K562 treated with DMSO at 1 percent for 24 hours (cell line): ENCODE measurements around the gene RNASE12. TPM values are rescaled to one million over a fixed set of nuclear protein-coding genes. Genes with fewer than 3 reads are reported as not detected.

ENCODE experiments used
- total RNA-seq: library from RNA; unstranded; fragments of 300-600 nt; gene quantifications from 2 replicates; pipeline ENCODE4 v1.2.3, GENCODE V29; 2022; ENCODE audit warnings: low read depth; ENCODE audit not compliant: insufficient read depth

Gene RNASE12, protein sequence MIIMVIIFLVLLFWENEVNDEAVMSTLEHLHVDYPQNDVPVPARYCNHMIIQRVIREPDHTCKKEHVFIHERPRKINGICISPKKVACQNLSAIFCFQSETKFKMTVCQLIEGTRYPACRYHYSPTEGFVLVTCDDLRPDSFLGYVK
- not detected in 2 replicates for total RNA-seq

DNA sequence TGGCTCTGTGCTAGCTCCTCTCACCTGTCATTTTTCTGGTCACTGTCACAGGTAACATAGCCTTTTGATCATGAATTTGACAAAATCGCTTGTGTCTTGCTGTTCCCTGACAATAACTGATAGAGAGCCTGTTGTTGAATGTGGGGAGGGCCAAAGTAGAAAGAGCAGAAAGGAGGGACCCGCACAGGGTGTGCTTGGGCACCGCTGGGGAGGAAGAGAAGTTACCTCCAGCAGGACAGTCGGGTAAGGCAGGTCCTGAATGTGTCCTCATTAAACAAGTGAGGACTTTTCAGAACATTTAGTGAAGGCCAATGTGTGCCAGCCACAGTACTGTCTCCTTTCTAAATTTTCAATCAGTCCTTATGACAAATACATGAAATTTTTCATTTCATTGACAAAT lies at the start of gene RNASE12:
RNASE12 (minus strand) TSS at position 142 of the 400 bp plus-strand sequence. CDS start 653 bp downstream, outside the sequence.

DNA sequence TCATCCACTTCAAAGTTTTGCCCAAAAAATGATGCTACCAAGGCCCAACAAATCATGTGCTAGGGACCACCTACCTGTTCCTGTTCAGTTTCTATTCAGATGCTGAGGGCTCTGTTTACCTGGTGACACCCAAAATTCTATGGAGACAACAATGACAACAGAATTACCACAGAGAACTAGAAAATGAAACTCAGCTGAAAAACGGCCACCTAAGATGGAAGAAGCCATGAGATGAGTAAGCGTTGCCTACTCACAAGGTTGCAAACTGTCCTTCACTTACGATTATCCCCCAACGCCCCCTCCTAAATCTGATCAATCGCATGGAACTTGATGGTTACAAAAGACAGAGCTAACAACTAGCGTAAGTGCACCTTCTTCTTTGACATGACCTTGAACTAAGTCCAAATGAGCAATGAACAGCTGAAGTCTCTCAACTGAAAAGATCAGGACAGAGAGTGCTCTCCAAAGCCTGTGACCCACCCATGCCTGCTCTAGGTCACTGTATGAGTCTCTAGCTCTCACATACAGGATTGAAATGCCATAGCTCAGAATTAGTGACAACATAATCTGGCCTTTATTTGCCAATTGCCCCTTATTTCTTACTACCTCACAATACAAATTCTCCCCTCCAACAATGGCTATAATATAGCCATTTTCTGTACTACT lies 3.6 kb downstream of the RNASE12 start, which contains the start of gene RNASE11:
RNASE11 (minus strand) TSS at position 513 of the 666 bp plus-strand sequence.

DNA sequence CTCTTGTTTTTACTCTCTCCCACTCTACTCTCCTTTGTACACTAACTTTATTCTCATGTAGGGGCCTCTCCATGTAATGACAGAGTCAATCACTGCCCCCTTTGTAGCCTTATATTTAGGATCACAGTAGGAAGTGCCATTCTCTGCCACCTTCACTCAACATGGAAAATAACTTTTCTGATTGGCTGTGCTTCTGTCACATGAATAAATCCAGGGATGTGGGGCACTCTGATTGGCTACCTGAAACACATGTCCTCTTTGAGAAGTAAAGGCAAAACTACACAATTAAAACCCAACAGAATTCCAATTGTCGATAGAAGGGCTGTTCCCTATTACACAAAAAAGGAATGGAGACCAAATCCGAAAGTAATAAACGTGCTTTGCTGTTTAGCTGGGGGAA lies 30.2 kb downstream of the RNASE12 start, which contains the start of gene RNASE9:
RNASE9 (minus strand) TSS at position 87 of the 400 bp plus-strand sequence.

Other genes with a start within 250 kb of the RNASE12 start
- 22.0 and 25.2 TPM in 2 replicates for gene PARP2, start 247.7 kb downstream of the RNASE12 start, total RNA-seq
- gene TEP1, start 177.9 kb downstream of the RNASE12 start, total RNA-seq: 14.2 and 17.7 TPM in 2 replicates
- gene KLHL33, start 155.2 kb downstream of the RNASE12 start, total RNA-seq: 0.07 TPM in 1 of 2 replicates, not detected in the other
- gene OSGEP, start 136.6 kb downstream of the RNASE12 start, total RNA-seq: 47.4 and 50.6 TPM in 2 replicates
- 110 and 122 TPM in 2 replicates for gene APEX1, start 136.2 kb downstream of the RNASE12 start, total RNA-seq
- gene PIP4P1, start 129.9 kb downstream of the RNASE12 start, total RNA-seq: 29.3 and 34.6 TPM in 2 replicates
- 67.6 and 79.5 TPM in 2 replicates for gene PNP, start 122.0 kb downstream of the RNASE12 start, total RNA-seq
- not detected in 2 replicates for gene RNASE10, start 85.8 kb downstream of the RNASE12 start, total RNA-seq
- gene RNASE9, start 30.3 kb downstream of the RNASE12 start, total RNA-seq: not detected in 2 replicates
- gene RNASE11, start 3.4 kb downstream of the RNASE12 start, total RNA-seq: not detected in 2 replicates
- not detected in 2 replicates for gene OR6S1, start 50.3 kb upstream of the RNASE12 start, total RNA-seq
- gene RNASE4, start 93.2 kb upstream of the RNASE12 start, total RNA-seq: 1.3 and 1.7 TPM in 2 replicates
- 1.5 and 2.2 TPM in 2 replicates for gene ANG, start 97.4 kb upstream of the RNASE12 start, total RNA-seq
- not detected in 2 replicates for gene EDDM3A, start 154.5 kb upstream of the RNASE12 start, total RNA-seq
- not detected in 2 replicates for gene EDDM3B, start 177.0 kb upstream of the RNASE12 start, total RNA-seq
- gene RNASE6, start 189.9 kb upstream of the RNASE12 start, total RNA-seq: 1.5 TPM in 1 of 2 replicates, not detected in the other
- 26.4 and 37.4 TPM in 2 replicates for gene RNASE1, start 211.5 kb upstream of the RNASE12 start, total RNA-seq